GM21723 (cell line): ENCODE results near the gene CAMK1D.

Source experiments
- ATAC-seq: cut with Tn5 transposase; IDR thresholded peaks from one replicate; pipeline ENCODE4 v1.9.1; 2021; ENCODE audit warnings: mild to moderate bottlenecking, moderate library complexity; ENCODE audit not compliant: unreplicated experiment

CAMK1D gene

GRCh38 chr10:12639996-12640944 lies 290.9 kb downstream of the CAMK1D start:
- no peak for ATAC-seq

GRCh38 chr10:12642036-12642435 lies 292.7 kb downstream of the CAMK1D start:
- no peak for ATAC-seq

GRCh38 chr10:12643279-12643678 lies 293.9 kb downstream of the CAMK1D start:
- no peak for ATAC-seq

GRCh38 chr10:12644380-12645144 lies 295.2 kb downstream of the CAMK1D start:
- ATAC-seq, result no peak

- no peak for ATAC-seq
Measured at GRCh38 chr10:12645449-12645848, 296.1 kb downstream of the CAMK1D start.

GRCh38 chr10:12649012-12649584 lies 299.8 kb downstream of the CAMK1D start:
- ATAC-seq, result no peak

- ATAC-seq, result no peak
Measured at GRCh38 chr10:12650122-12650521, 300.8 kb downstream of the CAMK1D start.

- no peak for ATAC-seq
Measured at GRCh38 chr10:12650538-12651298, 301.4 kb downstream of the CAMK1D start.

GRCh38 chr10:12655940-12656339 lies 306.6 kb downstream of the CAMK1D start:
- ATAC-seq, result no peak

- no peak for ATAC-seq
Measured at GRCh38 chr10:12656518-12657142, 307.3 kb downstream of the CAMK1D start.

GRCh38 chr10:12657489-12657888 lies 308.1 kb downstream of the CAMK1D start:
- ATAC-seq, result no peak

GRCh38 chr10:12658526-12658925 lies 309.2 kb downstream of the CAMK1D start:
- no peak for ATAC-seq

GRCh38 chr10:12659706-12660105 lies 310.4 kb downstream of the CAMK1D start:
- no peak for ATAC-seq

- ATAC-seq, result no peak
Measured at GRCh38 chr10:12660812-12661211, 311.5 kb downstream of the CAMK1D start.

GRCh38 chr10:12661671-12662070 lies 312.3 kb downstream of the CAMK1D start:
- no peak for ATAC-seq

- ATAC-seq, result no peak
Measured at GRCh38 chr10:12663863-12664262, 314.5 kb downstream of the CAMK1D start.

- ATAC-seq, result no peak
Measured at GRCh38 chr10:12665501-12665900, 316.2 kb downstream of the CAMK1D start.

- no peak for ATAC-seq
Measured at GRCh38 chr10:12667052-12667451, 317.7 kb downstream of the CAMK1D start.

GRCh38 chr10:12668634-12669033 lies 319.3 kb downstream of the CAMK1D start:
- ATAC-seq, result no peak

GRCh38 chr10:12670004-12670403 lies 320.7 kb downstream of the CAMK1D start:
- ATAC-seq, result no peak
